Neural cell (in vitro differentiated cells): ENCODE data around the gene NAMPT.

Experiments
- CTCF ChIP-seq: fragments of 450-650 bp; IDR thresholded peaks from 2 replicates; pipeline ENCODE4 v1.5.1; 2014; ENCODE audit warnings: antibody characterized with exemption, mild to moderate bottlenecking, moderate library complexity; ENCODE audit not compliant: poor library complexity, severe bottlenecking
- EP300 ChIP-seq: fragments of 450-650 bp; conservative IDR thresholded peaks from 2 replicates; pipeline ENCODE4 v1.6.1; 2014; ENCODE audit warnings: antibody characterized with exemption, mild to moderate bottlenecking, moderate library complexity; ENCODE audit not compliant: poor library complexity, severe bottlenecking
- EZH2 ChIP-seq: fragments of 200-600, 300-800 bp; shearing (Covaris generic), sonication (generic); IDR thresholded peaks from 2 replicates; pipeline ENCODE4 v1.6.1; 2014; ENCODE audit warnings: antibody characterized with exemption, low read length, borderline replicate concordance, mild to moderate bottlenecking; ENCODE audit not compliant: insufficient read depth, poor library complexity, severe bottlenecking
- POLR2AphosphoS5 ChIP-seq: IDR thresholded peaks from 2 replicates; pipeline ENCODE4 v1.6.1; 2012
- TAF1 ChIP-seq: IDR thresholded peaks from 2 replicates; pipeline ENCODE4 v1.6.1; 2012; ENCODE audit warnings: low read depth

GRCh38 chr7:106331441-106332175 lies 46.8 kb upstream of the NAMPT start:
- no peak for TF ChIP-seq CTCF
- TF ChIP-seq EP300 = no peak
- TF ChIP-seq TAF1 = no peak
- TF ChIP-seq POLR2AphosphoS5 = no peak
- no peak for TF ChIP-seq EZH2
